ENCODE data around the gene NCAPD3. TPM values are rescaled to one million over a fixed set of nuclear protein-coding genes. Genes with fewer than 3 reads are reported as not detected.

NCAPD3 gene
- total RNA-seq, 2 donors from 2014 or later: 42.6 to 45.5 TPM

GRCh38 chr11:134138376-134138775, 85.4 kb downstream of the NCAPD3 start:
- no peak overlapping the region for H3K27ac ChIP-seq (ENCODE audit: low read depth, low read length)
- H3K36me3 ChIP-seq (ENCODE audit: control insufficient read depth, insufficient read depth, low read length): peaks cover 23% of the 10 kb centered on the region
- Mint-ChIP-seq H3K4me3 (no peak overlapping the region), H3K4me1 (peaks cover 3% of the 10 kb centered on the region), H3K9me3 (peaks cover 21% of the 10 kb centered on the region), H3K27me3 (ENCODE audit: insufficient read depth) (no peaks in the 10 kb centered on the region), H3K27ac (no peak overlapping the region), H3K36me3 (ENCODE audit: low read depth) (peaks cover 43% of the 10 kb centered on the region)
- H3K4me3 ChIP-seq (ENCODE audit: low read length): no peak overlapping the region
- peaks cover 19% of the 10 kb centered on the region for H3K9me3 ChIP-seq (ENCODE audit: control insufficient read depth, low read length)
- no peaks in the 10 kb centered on the region for H3K4me1 ChIP-seq (ENCODE audit: control insufficient read depth, insufficient read depth, low read length)
- 99 to 100% methylated on average over 6 to 9 of the region's 9 CpGs for WGBS, 2 experiments (ENCODE audit: insufficient coverage in 1 of 2, insufficient read length in 1 of 2)
- no peaks in the 10 kb centered on the region for H3K27me3 ChIP-seq (ENCODE audit: control insufficient read depth, insufficient read depth, low read length, poor library complexity, severe bottlenecking)
- no peak for DNase-seq
- H3K9ac ChIP-seq (ENCODE audit: extremely low read depth, low read length, poor library complexity, severe bottlenecking): no peak overlapping the region
- TF ChIP-seq CTCF (conservative IDR thresholded peaks at IDR 0.05): no peak

GRCh38 chr11:134134167-134134566, 89.6 kb downstream of the NCAPD3 start:
- no peak overlapping the region for H3K4me3 Mint-ChIP-seq
- peaks cover 21% of the 10 kb centered on the region for H3K9me3 Mint-ChIP-seq
- H3K27ac Mint-ChIP-seq: no peak overlapping the region
- no peaks in the 10 kb centered on the region for H3K27me3 Mint-ChIP-seq (ENCODE audit: insufficient read depth)
- H3K27ac ChIP-seq (ENCODE audit: low read depth, low read length): no peak overlapping the region
- no peaks in the 10 kb centered on the region for H3K27me3 ChIP-seq (ENCODE audit: control insufficient read depth, insufficient read depth, low read length, poor library complexity, severe bottlenecking)
- peaks cover under 1% of the 10 kb centered on the region for H3K4me1 Mint-ChIP-seq
- peaks cover 16% of the 10 kb centered on the region for H3K36me3 Mint-ChIP-seq (ENCODE audit: low read depth)
- no peaks in the 10 kb centered on the region for H3K4me1 ChIP-seq (ENCODE audit: control insufficient read depth, insufficient read depth, low read length)
- H3K9ac ChIP-seq (ENCODE audit: extremely low read depth, low read length, poor library complexity, severe bottlenecking): no peak overlapping the region
- H3K36me3 ChIP-seq (ENCODE audit: control insufficient read depth, insufficient read depth, low read length): no peaks in the 10 kb centered on the region
- TF ChIP-seq CTCF (conservative IDR thresholded peaks at IDR 0.05): no peak
- DNase-seq: no peak
- H3K4me3 ChIP-seq (ENCODE audit: low read length): no peak overlapping the region
- peaks cover 21% of the 10 kb centered on the region for H3K9me3 ChIP-seq (ENCODE audit: control insufficient read depth, low read length)
- whole genome bisulfite sequencing, 2 experiments (ENCODE audit: insufficient coverage in 1 of 2, insufficient read length in 1 of 2): 100% methylated on average over 1 of the region's 1 CpG; no CpG with 5 or more reads in 1 of the 2 experiments

GRCh38 chr11:134132808-134133207, 91.0 kb downstream of the NCAPD3 start:
- TF ChIP-seq CTCF (conservative IDR thresholded peaks at IDR 0.05): no peak
- H3K4me1 ChIP-seq (ENCODE audit: control insufficient read depth, insufficient read depth, low read length): no peaks in the 10 kb centered on the region
- H3K4me3 ChIP-seq (ENCODE audit: low read length): no peak overlapping the region
- no peaks in the 10 kb centered on the region for H3K36me3 ChIP-seq (ENCODE audit: control insufficient read depth, insufficient read depth, low read length)
- Mint-ChIP-seq H3K9me3 (peaks cover 21% of the 10 kb centered on the region), H3K4me1 (no peaks in the 10 kb centered on the region), H3K36me3 (ENCODE audit: low read depth) (peaks cover 22% of the 10 kb centered on the region), H3K27me3 (ENCODE audit: insufficient read depth) (no peaks in the 10 kb centered on the region), H3K27ac (no peak overlapping the region), H3K4me3 (no peak overlapping the region)
- no peak overlapping the region for H3K9ac ChIP-seq (ENCODE audit: extremely low read depth, low read length, poor library complexity, severe bottlenecking)
- no peaks in the 10 kb centered on the region for H3K27me3 ChIP-seq (ENCODE audit: control insufficient read depth, insufficient read depth, low read length, poor library complexity, severe bottlenecking)
- no peak overlapping the region for H3K27ac ChIP-seq (ENCODE audit: low read depth, low read length)
- no peak for DNase-seq
- H3K9me3 ChIP-seq (ENCODE audit: control insufficient read depth, low read length): peaks cover 30% of the 10 kb centered on the region
